ENCODE results near the gene JAZF1. TPM values are rescaled to one million over a fixed set of nuclear protein-coding genes. Genes with fewer than 3 reads are reported as not detected.

Gene JAZF1
- total and polyA plus RNA-seq, 9 of the 15 experiments (the other 6 are each of a cell fraction or from before 2014, with no cell fraction given), result 0.04 to 0.64 (median 0.11) TPM; not detected in 3

DNA sequence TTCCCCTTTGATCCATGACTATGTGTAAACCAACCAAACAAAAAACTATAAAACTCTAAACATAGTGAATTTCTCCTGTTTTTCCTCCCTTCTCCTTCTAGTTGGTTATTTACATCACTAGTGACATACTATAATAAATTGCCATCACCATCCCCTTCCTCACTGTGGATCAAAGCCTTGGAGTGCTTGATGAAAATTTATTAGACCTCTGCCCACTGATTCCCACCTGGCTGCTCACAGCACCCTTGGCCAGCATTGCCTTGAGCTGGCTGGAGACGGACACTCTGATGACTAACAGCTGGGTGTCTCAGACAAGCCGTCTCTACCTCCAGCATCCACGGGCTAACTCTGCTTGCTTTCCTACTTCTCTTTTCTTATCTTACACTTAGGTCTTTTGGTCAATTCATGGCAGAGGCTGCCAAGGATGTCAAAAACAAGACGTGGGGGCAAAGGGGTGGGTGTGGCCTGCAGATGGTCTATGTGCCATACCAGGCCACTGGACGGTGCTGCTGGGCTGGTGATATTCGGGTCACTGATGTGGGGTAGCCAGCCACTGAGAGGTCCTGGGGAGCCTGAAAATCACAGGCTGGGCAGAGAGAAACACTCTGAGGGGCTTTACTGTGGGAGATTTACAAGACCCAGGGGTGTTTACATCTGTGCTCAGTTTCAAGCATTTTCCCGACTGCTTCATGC is 232.9 kb downstream of the JAZF1 start:
- no peak overlapping the region for H3K9ac ChIP-seq (ENCODE audit: insufficient read depth in 1 of 2, low read depth in 2 of 2, low read length in 2 of 2)
- ChIA-PET CTCF (ENCODE audit: low intra/inter-chr PET ratio) (no interaction called here), POLR2A (no interaction called here)
- 0% methylated on average over 7 of the region's 7 CpGs for WGBS (ENCODE audit: insufficient coverage, low coverage, missing lambda C conversion rate)
- FAIRE-seq (no peak), DNase-seq (ENCODE audit: extremely low read depth in 1 of 4, low spot score in 3 of 4) (no peak), ATAC-seq (no peak)
- H3K79me2 ChIP-seq (ENCODE audit: control insufficient read depth, insufficient read depth, low read length), result no peaks in the 10 kb centered on the region
- no peaks in the 10 kb centered on the region for H3K9me3 ChIP-seq (replicated peaks; ENCODE audit: control insufficient read depth, insufficient read depth, low read depth, low read length)
- H3K4me2 ChIP-seq (ENCODE audit: insufficient read depth, low read length), result no peak overlapping the region
- in situ Hi-C loops (cut with MboI) (no loop called here), intact Hi-C loops (cut with micrococcal nuclease) (no loop called here)
- H3K27ac ChIP-seq (ENCODE audit: extremely low read depth, low read depth, low read length), result no peak overlapping the region
- no peaks in the 10 kb centered on the region for H3K9me1 ChIP-seq (ENCODE audit: control insufficient read depth, insufficient read depth, low read length)
- H3K36me3 ChIP-seq (ENCODE audit: control insufficient read depth, insufficient read depth, low read length), result no peaks in the 10 kb centered on the region
- no peak overlapping the region for H2AFZ ChIP-seq (ENCODE audit: low read depth, low read length)
- peaks cover 13 to 34% of the 10 kb centered on the region in 2 experiments for H3K27me3 ChIP-seq (ENCODE audit: control insufficient read depth in 2 of 2, insufficient read depth in 2 of 2, low read length in 2 of 2)
- no peaks in the 10 kb centered on the region for H3K4me1 ChIP-seq (replicated peaks in 1 of 2; ENCODE audit: control insufficient read depth in 2 of 2, insufficient read depth in 2 of 2, low read length in 2 of 2)
- H3K4me3 ChIP-seq, result no peak overlapping the region
- no peaks in the 10 kb centered on the region for H4K20me1 ChIP-seq (replicated peaks; ENCODE audit: control insufficient read depth, insufficient read depth, low read length)
- no TSS peak for BruUV-seq (replicated peaks)
- TF ChIP-seq XRCC3 (IDR thresholded peaks at IDR 0.05), result no peak
- no peak for TF ChIP-seq ZC3H11A (IDR thresholded peaks at IDR 0.05; ENCODE audit: low read depth, low read length)
- TF ChIP-seq SIRT6 (IDR thresholded peaks at IDR 0.05; ENCODE audit: low read depth, low read length), result no peak
- TF ChIP-seq, protein P1, sequence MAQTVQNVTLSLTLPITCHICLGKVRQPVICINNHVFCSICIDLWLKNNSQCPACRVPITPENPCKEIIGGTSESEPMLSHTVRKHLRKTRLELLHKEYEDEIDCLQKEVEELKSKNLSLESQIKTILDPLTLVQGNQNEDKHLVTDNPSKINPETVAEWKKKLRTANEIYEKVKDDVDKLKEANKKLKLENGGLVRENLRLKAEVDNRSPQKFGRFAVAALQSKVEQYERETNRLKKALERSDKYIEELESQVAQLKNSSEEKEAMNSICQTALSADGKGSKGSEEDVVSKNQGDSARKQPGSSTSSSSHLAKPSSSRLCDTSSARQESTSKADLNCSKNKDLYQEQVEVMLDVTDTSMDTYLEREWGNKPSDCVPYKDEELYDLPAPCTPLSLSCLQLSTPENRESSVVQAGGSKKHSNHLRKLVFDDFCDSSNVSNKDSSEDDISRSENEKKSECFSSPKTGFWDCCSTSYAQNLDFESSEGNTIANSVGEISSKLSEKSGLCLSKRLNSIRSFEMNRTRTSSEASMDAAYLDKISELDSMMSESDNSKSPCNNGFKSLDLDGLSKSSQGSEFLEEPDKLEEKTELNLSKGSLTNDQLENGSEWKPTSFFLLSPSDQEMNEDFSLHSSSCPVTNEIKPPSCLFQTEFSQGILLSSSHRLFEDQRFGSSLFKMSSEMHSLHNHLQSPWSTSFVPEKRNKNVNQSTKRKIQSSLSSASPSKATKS (CRISPR knock-in tag; IDR thresholded peaks at IDR 0.05), result no peak
- TF ChIP-seq ZKSCAN1 (IDR thresholded peaks at IDR 0.05; ENCODE audit: low read depth, low read length), result no peak
- TF ChIP-seq HDAC6 (IDR thresholded peaks at IDR 0.05; ENCODE audit: low read depth, low read length), result no peak
- TF ChIP-seq, protein P2, sequence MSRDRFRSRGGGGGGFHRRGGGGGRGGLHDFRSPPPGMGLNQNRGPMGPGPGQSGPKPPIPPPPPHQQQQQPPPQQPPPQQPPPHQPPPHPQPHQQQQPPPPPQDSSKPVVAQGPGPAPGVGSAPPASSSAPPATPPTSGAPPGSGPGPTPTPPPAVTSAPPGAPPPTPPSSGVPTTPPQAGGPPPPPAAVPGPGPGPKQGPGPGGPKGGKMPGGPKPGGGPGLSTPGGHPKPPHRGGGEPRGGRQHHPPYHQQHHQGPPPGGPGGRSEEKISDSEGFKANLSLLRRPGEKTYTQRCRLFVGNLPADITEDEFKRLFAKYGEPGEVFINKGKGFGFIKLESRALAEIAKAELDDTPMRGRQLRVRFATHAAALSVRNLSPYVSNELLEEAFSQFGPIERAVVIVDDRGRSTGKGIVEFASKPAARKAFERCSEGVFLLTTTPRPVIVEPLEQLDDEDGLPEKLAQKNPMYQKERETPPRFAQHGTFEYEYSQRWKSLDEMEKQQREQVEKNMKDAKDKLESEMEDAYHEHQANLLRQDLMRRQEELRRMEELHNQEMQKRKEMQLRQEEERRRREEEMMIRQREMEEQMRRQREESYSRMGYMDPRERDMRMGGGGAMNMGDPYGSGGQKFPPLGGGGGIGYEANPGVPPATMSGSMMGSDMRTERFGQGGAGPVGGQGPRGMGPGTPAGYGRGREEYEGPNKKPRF (IDR thresholded peaks at IDR 0.05; ENCODE audit: low read depth, low read length), result no peak
- TF ChIP-seq ASH1L (IDR thresholded peaks at IDR 0.05; ENCODE audit: borderline replicate concordance, low read depth, partially characterized antibody), result no peak
- TF ChIP-seq, protein P3, sequence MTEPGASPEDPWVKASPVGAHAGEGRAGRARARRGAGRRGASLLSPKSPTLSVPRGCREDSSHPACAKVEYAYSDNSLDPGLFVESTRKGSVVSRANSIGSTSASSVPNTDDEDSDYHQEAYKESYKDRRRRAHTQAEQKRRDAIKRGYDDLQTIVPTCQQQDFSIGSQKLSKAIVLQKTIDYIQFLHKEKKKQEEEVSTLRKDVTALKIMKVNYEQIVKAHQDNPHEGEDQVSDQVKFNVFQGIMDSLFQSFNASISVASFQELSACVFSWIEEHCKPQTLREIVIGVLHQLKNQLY (CRISPR knock-in tag; conservative IDR thresholded peaks at IDR 0.05), result no peak
- no peak for TF ChIP-seq TOE1 (IDR thresholded peaks at IDR 0.05; ENCODE audit: borderline replicate concordance)
- no peak for TF ChIP-seq TOE1 (CRISPR knock-in tag; IDR thresholded peaks at IDR 0.05; ENCODE audit: borderline replicate concordance, low read depth)
- TF ChIP-seq GTF2F1 (IDR thresholded peaks at IDR 0.05; ENCODE audit: low read depth, low read length), result no peak
- TF ChIP-seq, protein P4, sequence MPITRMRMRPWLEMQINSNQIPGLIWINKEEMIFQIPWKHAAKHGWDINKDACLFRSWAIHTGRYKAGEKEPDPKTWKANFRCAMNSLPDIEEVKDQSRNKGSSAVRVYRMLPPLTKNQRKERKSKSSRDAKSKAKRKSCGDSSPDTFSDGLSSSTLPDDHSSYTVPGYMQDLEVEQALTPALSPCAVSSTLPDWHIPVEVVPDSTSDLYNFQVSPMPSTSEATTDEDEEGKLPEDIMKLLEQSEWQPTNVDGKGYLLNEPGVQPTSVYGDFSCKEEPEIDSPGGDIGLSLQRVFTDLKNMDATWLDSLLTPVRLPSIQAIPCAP (CRISPR knock-in tag; IDR thresholded peaks at IDR 0.05; ENCODE audit: borderline replicate concordance), result no peak
- no peak for TF ChIP-seq NR3C1 (CRISPR knock-in tag; IDR thresholded peaks at IDR 0.05)
- TF ChIP-seq JUNB (CRISPR knock-in tag; conservative IDR thresholded peaks at IDR 0.05), result no peak

All from K562 (cell line).